HCT116 (cell line): ENCODE measurements around the gene SNTG2.

Experiments
- ATF3 ChIP-seq: IDR thresholded peaks from 2 replicates; pipeline ENCODE4 v1.6.1; 2012
- CTCF ChIP-seq, 3 experiments: fragments of 200-600 bp in 1 of 3; sonication (generic) in 1 of 3; IDR thresholded peaks in 2 of 3; conservative IDR thresholded peaks in 1 of 3; 2 replicates each; pipeline ENCODE4 v1.5.1; 2012 to 2017; ENCODE audit warnings: low read depth in 2 of 3, low read length in 2 of 3, antibody characterized with exemption in 1 of 3, borderline replicate concordance in 1 of 3, control low read depth in 1 of 3, mild to moderate bottlenecking in 1 of 3, mixed read lengths in 1 of 3, mixed run types in 1 of 3, moderate library complexity in 1 of 3; ENCODE audit not compliant: insufficient read depth in 1 of 3
- EZH2 ChIP-seq: fragments of 200-600 bp; sonication (generic); IDR thresholded peaks from 2 replicates; pipeline ENCODE4 v1.6.1; 2017; ENCODE audit warnings: antibody characterized with exemption, mixed run types
- FOSL1 ChIP-seq: IDR thresholded peaks from 2 replicates; pipeline ENCODE4 v1.6.1; 2012; ENCODE audit warnings: low read depth
- POLR2A ChIP-seq: IDR thresholded peaks from 2 replicates; pipeline ENCODE4 v1.7.0; 2011; ENCODE audit warnings: borderline replicate concordance; ENCODE audit not compliant: insufficient read depth, insufficient read length; ENCODE audit errors: extremely low read depth
- POLR2AphosphoS5 ChIP-seq: IDR thresholded peaks from 2 replicates; pipeline ENCODE4 v1.6.1; 2011; ENCODE audit warnings: mild to moderate bottlenecking, low read depth, low read length, moderate library complexity
- REST ChIP-seq: IDR thresholded peaks from 2 replicates; pipeline ENCODE4 v1.6.1; 2012; ENCODE audit warnings: low read depth
- SP1 ChIP-seq: IDR thresholded peaks from 2 replicates; pipeline ENCODE4 v1.6.1; 2012; ENCODE audit warnings: low read depth
- YY1 ChIP-seq: IDR thresholded peaks from 2 replicates; pipeline ENCODE4 v1.6.1; 2011; ENCODE audit warnings: low read length, low read depth, moderate library complexity, mild to moderate bottlenecking; ENCODE audit not compliant: insufficient replicate concordance; ENCODE audit errors: extremely low read depth
- ZFX ChIP-seq: fragments of 450-650 bp; IDR thresholded peaks from 2 replicates; pipeline ENCODE4 v1.6.1; 2017
- ZNF274 ChIP-seq: fragments of 200-500 bp; sonication (Bioruptor generic); IDR thresholded peaks from 2 replicates; pipeline ENCODE4 v1.6.1; 2014; ENCODE audit warnings: mild to moderate bottlenecking, low read depth, low read length, inconsistent platforms

GRCh38 chr2:1301056-1301455 is 350.4 kb downstream of the SNTG2 start:
- TF ChIP-seq REST, result no peak
- no peak for TF ChIP-seq FOSL1
- TF ChIP-seq POLR2A, result no peak
- no peak for TF ChIP-seq EZH2
- TF ChIP-seq POLR2AphosphoS5, result no peak
- TF ChIP-seq YY1, result no peak
- no peak for TF ChIP-seq CTCF (IDR thresholded peaks at IDR 0.05 in 2 of 3, conservative IDR thresholded peaks at IDR 0.05 in 1 of 3; ENCODE audit: borderline replicate concordance in 1 of 3, insufficient read depth in 1 of 3, low read depth in 2 of 3, low read length in 2 of 3)
- no peak for TF ChIP-seq ATF3
- TF ChIP-seq SP1, result no peak
- TF ChIP-seq ZNF274, result no peak
- no peak for TF ChIP-seq ZFX
